ENCODE results near the gene FRMD4B. TPM values are rescaled to one million over a fixed set of nuclear protein-coding genes. Genes with fewer than 3 reads are reported as not detected.
"Not testable (repeated sequence)": the region's sequence is repeated elsewhere in the genome, so short reads cannot be mapped to it uniquely, and the experiment has no call there.

FRMD4B gene
- total RNA-seq, 1 experiment from 2014 or later = 4.2 TPM

DNA sequence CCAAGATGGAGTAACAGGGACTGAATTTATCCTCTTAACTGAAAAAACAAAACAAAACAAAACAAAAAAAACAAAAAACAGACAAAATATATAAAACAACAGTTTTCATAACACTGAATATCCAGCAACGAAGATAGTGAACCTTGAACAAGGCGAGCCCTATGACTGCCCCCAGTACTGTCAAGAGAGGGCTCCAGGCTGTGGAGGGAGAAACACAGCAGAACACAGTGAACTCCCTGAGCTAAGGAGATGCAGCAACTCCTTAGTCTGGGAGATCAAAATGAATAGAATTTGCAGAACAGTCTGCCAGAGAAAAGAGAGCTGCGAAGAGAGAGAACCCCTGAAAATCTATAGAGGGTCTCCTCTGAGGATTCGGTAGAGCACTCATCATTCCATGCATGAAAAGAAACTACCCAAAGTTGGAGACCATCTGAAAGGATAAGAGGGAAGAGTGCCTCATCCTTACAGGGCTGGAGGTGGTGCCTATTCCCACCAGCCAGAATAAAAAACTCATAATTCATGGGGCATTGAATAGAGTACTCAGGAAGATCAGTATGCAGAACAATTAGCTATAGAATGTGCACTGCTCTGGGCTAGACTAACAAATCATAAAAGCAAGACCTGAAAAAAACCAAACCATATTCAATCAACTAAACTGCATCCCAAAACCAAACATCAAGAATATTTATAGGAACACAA, 101.8 kb downstream of the FRMD4B start:
- DNase-seq (ENCODE audit: low spot score) = no peak

DNA sequence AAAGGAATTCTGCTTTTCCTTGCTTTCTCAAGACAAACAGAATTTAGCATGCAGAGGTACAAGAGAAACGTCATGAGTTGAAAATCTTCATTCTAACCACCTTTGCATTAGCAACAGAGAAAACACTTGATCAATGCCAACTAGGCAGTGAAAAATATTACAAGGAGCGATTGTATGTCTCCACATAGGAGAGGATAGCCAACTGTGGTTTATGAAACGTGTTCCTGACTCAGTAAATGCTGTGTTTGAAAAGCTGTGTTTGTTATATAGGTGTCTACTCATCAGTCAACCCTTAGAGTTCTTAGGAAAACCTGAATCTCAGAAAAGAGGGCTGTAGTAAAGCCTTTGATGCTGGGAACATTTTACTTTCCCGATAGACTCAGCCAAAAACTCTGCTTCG, 102.4 kb downstream of the FRMD4B start:
- no peak for DNase-seq (ENCODE audit: low spot score)

GRCh38 chr3:69282181-69282580, 103.7 kb downstream of the FRMD4B start:
- no peak for DNase-seq (ENCODE audit: low spot score)

- DNase-seq (ENCODE audit: low spot score) = not testable (repeated sequence)
Measured at GRCh38 chr3:69277403-69277802, 108.5 kb downstream of the FRMD4B start.

DNA sequence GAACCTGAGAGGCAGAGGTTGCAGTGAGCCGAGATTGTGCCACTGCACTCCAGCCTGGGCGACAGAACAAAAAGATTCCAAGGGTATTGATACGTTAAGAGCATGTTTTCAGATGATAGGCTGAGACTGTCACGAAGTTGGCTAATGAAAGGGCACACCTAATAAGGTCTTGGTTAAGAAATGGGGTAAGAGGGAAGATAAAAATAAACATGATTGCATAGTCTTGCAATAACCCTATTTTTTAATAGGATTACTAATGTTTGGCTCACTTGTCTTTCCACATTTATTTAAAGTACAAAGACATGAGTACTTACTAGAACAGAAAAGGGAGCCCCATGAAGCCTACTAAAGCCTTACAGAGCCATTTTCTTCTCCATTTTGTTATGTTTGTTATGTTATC, 109.0 kb downstream of the FRMD4B start:
- DNase-seq (ENCODE audit: low spot score) = no peak

- not testable (repeated sequence) for DNase-seq (ENCODE audit: low spot score)
Measured at GRCh38 chr3:69276191-69276590, 109.7 kb downstream of the FRMD4B start.

DNA sequence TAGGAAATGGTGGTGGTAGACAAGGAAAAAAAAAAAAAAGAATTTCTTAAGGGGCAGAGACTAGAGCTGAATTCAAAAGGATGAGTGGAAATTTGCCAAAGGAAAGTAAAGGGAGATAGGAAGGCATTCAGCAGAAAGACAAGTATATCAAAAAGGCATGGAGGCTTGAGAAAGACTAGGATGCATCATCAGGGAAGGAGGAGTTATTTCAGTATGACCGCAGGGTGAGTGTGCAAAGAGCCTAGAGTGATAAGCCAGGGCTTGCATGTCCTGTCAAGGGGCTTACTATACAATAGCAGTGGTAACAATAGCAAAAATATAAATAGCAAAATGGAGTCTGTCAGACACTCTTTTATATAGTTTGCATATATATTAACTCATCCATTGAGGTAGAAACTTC, 112.0 kb downstream of the FRMD4B start:
- no peak for DNase-seq (ENCODE audit: low spot score)

DNA sequence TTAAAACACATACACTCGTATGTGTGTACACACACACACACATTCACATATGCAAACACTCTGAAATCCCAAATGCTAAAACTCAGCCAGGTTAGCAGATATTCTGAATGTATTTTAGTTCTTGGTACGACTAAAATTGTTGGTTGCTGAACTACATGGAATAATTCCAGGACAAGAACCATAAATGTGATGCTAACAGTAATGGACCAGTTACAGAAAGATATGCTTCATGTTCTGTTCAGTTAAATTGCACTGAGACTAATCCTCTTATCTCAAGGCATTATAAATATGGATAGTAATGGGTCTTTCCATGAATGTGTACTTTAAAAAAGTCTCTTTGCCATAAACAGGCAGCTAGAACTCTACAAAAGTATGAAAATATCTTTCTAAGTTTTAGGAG, 113.3 kb downstream of the FRMD4B start:
- DNase-seq (ENCODE audit: low spot score) = no peak

GRCh38 chr3:69271098-69271497, 114.8 kb downstream of the FRMD4B start:
- no peak for DNase-seq (ENCODE audit: low spot score)

GRCh38 chr3:69266585-69266984, 119.3 kb downstream of the FRMD4B start:
- no peak for DNase-seq (ENCODE audit: low spot score)

DNA sequence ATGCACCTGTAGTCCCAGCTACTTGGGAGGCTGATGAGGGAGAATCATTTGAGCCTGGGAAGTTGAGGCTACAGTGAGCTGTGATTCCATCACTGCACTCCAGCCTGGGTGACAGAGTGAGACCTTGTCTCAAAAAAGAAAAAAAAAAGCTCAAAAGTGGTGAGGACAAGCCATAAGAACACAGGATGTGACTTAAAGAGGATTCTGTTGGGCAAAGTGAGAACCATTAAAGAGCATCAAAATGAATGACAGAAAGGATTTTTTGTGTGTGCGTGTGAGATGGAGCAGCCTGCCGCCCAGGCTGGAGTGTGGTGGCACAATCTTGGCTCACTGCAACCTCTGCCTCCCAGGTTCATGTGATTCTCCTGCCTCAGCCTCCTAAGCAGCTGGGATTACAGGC, 119.8 kb downstream of the FRMD4B start:
- not testable (repeated sequence) for DNase-seq (ENCODE audit: low spot score)

GRCh38 chr3:69260843-69261405, 125.0 kb downstream of the FRMD4B start:
- DNase-seq (ENCODE audit: low spot score) = not testable (repeated sequence)

- no peak for DNase-seq (ENCODE audit: low spot score)
Measured at GRCh38 chr3:69260216-69260787, 125.6 kb downstream of the FRMD4B start.

- no peak for DNase-seq (ENCODE audit: low spot score)
Measured at GRCh38 chr3:69259125-69259524, 126.8 kb downstream of the FRMD4B start.

- DNase-seq (ENCODE audit: low spot score) = no peak
Measured at GRCh38 chr3:69255928-69256327, 130.0 kb downstream of the FRMD4B start.

DNA sequence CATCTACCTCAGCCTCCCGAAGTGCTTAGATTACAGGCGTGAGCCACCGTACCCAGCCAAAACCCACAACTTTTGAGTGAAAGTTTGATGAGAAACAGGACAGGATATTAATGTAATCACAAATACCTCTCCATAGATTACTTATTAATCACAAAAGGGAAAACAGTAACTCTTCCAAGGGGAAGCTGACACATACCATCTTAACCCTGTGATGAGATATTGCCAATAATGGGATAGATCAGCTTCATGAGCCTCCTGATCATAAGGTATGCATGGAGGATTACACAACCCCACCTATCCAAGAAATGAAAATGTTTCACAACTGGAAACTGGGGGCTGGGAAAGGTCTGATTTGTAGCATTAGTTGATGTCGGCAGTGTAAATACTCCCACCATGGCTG, 131.5 kb downstream of the FRMD4B start:
- no peak for DNase-seq (ENCODE audit: low spot score)

GRCh38 chr3:69252631-69253030, 133.3 kb downstream of the FRMD4B start:
- no peak for DNase-seq (ENCODE audit: low spot score)

GRCh38 chr3:69252141-69252540, 133.7 kb downstream of the FRMD4B start:
- no peak for DNase-seq (ENCODE audit: low spot score)

DNA sequence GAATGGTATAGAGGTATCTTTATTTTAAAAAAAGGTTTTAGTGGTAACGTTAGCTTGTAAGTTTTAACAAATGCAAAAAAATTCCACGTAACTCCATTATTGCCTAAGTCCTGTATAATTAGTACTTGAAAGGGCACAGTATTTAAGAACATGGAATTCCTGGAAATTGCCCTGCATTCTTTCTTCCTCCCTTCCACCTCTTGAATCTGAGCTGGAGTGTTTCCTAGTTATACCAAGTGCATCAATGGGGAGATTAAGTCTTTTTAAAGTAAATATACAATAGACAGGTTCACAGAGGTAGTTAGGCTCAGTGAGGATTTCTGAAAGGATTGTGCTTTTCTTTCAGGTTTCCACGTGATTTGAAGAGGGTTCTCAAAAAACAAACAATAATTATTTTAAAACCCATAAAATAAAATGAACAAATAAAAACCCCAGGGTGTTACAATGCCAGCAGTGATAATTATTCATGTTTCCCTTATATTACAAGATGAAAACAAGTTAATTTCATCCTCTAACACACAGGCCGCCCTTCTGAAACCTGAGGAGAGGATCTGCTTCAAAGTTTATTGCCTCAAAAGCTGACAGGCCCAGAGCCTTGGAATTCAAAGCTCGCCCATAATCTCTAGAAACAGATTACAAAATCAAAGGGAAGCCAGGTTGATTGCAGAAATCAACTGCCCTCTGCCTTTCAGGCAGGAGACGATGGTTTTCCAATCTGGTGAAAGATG, 134.6 kb downstream of the FRMD4B start:
- no peak for DNase-seq (ENCODE audit: low spot score)

GRCh38 chr3:69250014-69250413, 135.9 kb downstream of the FRMD4B start:
- DNase-seq (ENCODE audit: low spot score) = no peak

- no peak for DNase-seq (ENCODE audit: low spot score)
Measured at GRCh38 chr3:69249001-69249400, 136.9 kb downstream of the FRMD4B start.

GRCh38 chr3:69248436-69248835, 137.5 kb downstream of the FRMD4B start:
- DNase-seq (ENCODE audit: low spot score) = no peak

DNA sequence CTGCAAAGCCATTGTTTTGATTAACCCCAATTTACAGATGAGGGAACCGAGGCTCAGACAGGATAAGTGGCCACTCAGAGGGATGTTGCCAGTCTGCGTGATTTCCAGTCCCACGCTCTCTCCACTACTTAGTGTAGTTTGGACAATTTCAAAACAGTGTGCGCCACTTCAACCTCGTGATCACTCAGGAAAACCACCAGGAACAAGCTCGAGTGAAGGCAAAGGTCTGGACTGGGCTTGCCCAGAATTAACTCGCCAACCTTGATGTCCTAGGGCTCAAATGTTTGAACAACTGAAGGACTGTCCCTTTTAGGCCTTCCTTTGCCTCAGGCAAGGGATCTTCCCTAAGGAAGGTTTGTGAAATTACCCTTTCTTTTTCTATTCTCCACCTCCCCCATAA, 139.3 kb downstream of the FRMD4B start:
- DNase-seq (ENCODE audit: low spot score) = no peak

All from H4 (cell line).